HG02884 (cell line): ENCODE measurements around the gene ANKRD55.
A peak's percentile ranks its signal among the peaks of the same experiment; 100 is the strongest.
"Not testable (repeated sequence)": the region's sequence is repeated elsewhere in the genome, so short reads cannot be mapped to it uniquely, and the experiment has no call there.

ENCODE experiments used
- ATAC-seq: cut with Tn5 transposase; IDR thresholded peaks from one replicate; pipeline ENCODE4 v1.9.1; 2021; ENCODE audit warnings: mild to moderate bottlenecking, moderate library complexity; ENCODE audit not compliant: unreplicated experiment

Gene ANKRD55

GRCh38 chr5:56233230-56233629 lies at the start of gene ANKRD55:
Gene ANKRD55, minus strand, starts transcription at chr5:56233330. Its CDS starts 417 bp downstream, at chr5:56232913.
- ATAC-seq = no peak

- no peak for ATAC-seq
Observed at GRCh38 chr5:56282216-56282615, 49.1 kb upstream of the ANKRD55 start.

- no peak for ATAC-seq
Observed at GRCh38 chr5:56281489-56282165, 48.5 kb upstream of the ANKRD55 start.

GRCh38 chr5:56279979-56280378 lies 46.8 kb upstream of the ANKRD55 start:
- no peak for ATAC-seq

GRCh38 chr5:56279291-56279690 lies 46.2 kb upstream of the ANKRD55 start:
- no peak for ATAC-seq

- ATAC-seq = no peak
Observed at GRCh38 chr5:56278335-56278753, 45.2 kb upstream of the ANKRD55 start.

- ATAC-seq = no peak
Observed at GRCh38 chr5:56277573-56277972, 44.4 kb upstream of the ANKRD55 start.

- ATAC-seq = no peak
Observed at GRCh38 chr5:56273376-56273955, 40.3 kb upstream of the ANKRD55 start.

- no peak for ATAC-seq
Observed at GRCh38 chr5:56272765-56273164, 39.6 kb upstream of the ANKRD55 start.

- peak; percentile 93 for ATAC-seq
Observed at GRCh38 chr5:56270568-56271392, 37.6 kb upstream of the ANKRD55 start.

- ATAC-seq = no peak
Observed at GRCh38 chr5:56270058-56270457, 36.9 kb upstream of the ANKRD55 start.

- ATAC-seq = peak; percentile 57
Observed at GRCh38 chr5:56269216-56269927, 36.2 kb upstream of the ANKRD55 start.

GRCh38 chr5:56268707-56269106 lies 35.6 kb upstream of the ANKRD55 start:
- not testable (repeated sequence) for ATAC-seq

GRCh38 chr5:56267856-56268255 lies 34.7 kb upstream of the ANKRD55 start:
- ATAC-seq = no peak

GRCh38 chr5:56264417-56265025 lies 31.4 kb upstream of the ANKRD55 start:
- no peak for ATAC-seq

- ATAC-seq = no peak
Observed at GRCh38 chr5:56262279-56262678, 29.1 kb upstream of the ANKRD55 start.

GRCh38 chr5:56259002-56259511 lies 25.9 kb upstream of the ANKRD55 start:
- ATAC-seq = peak; percentile 66

- ATAC-seq = not testable (repeated sequence)
Observed at GRCh38 chr5:56257763-56258529, 24.8 kb upstream of the ANKRD55 start.

- ATAC-seq = no peak
Observed at GRCh38 chr5:56257010-56257409, 23.9 kb upstream of the ANKRD55 start.

- ATAC-seq = no peak
Observed at GRCh38 chr5:56255502-56255901, 22.4 kb upstream of the ANKRD55 start.
